Gastrocnemius medialis (tissue), 4 donors: ENCODE data around the gene OIT3.

ENCODE experiments used
- POLR2A ChIP-seq, 2 donors: fragments of 450-650 bp; IDR thresholded peaks; one replicate each; pipeline ENCODE4 v1.6.1; 2017; ENCODE audit warnings: antibody characterized with exemption in 2 of 2, mild to moderate bottlenecking in 2 of 2, moderate library complexity in 2 of 2
- TF ChIP-seq, protein P1 (sequence below), 5 experiments: fragments of 450-650 bp in 3 of 5; fragments of 200-600 bp in 2 of 5; sonication (generic) in 2 of 5; IDR thresholded peaks in 4 of 5; conservative IDR thresholded peaks in 1 of 5; 1 replicate in 4 of 5; 2 replicates in 1 of 5; pipeline ENCODE4 v1.5.1; 2016 to 2019; ENCODE audit warnings: antibody characterized with exemption in 5 of 5, mild to moderate bottlenecking in 3 of 5, moderate library complexity in 3 of 5

DNA sequence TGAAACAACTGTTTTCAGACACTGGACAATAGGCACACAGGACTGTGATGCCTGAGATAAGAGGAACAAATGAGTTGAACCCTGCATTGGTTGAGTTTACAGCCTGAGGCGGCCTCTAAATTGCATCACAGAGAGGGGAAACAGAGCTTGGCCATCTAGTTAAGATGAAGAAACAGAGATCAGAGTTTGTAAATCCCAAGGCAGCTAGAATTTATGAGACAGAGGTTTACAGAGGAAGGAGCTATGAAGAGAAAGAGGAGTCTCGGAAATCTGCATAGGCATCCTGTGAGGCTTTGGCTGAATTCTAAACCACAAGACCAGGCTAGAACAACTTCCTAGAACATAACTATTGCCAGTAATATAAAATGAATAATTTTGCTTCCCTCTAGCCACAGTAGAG, 41.0 kb upstream of the OIT3 start:
- TF ChIP-seq, protein P1, sequence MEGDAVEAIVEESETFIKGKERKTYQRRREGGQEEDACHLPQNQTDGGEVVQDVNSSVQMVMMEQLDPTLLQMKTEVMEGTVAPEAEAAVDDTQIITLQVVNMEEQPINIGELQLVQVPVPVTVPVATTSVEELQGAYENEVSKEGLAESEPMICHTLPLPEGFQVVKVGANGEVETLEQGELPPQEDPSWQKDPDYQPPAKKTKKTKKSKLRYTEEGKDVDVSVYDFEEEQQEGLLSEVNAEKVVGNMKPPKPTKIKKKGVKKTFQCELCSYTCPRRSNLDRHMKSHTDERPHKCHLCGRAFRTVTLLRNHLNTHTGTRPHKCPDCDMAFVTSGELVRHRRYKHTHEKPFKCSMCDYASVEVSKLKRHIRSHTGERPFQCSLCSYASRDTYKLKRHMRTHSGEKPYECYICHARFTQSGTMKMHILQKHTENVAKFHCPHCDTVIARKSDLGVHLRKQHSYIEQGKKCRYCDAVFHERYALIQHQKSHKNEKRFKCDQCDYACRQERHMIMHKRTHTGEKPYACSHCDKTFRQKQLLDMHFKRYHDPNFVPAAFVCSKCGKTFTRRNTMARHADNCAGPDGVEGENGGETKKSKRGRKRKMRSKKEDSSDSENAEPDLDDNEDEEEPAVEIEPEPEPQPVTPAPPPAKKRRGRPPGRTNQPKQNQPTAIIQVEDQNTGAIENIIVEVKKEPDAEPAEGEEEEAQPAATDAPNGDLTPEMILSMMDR (IDR thresholded peaks at IDR 0.05 in 4 of 5, conservative IDR thresholded peaks at IDR 0.05 in 1 of 5), result no peak
- no peak for TF ChIP-seq POLR2A (IDR thresholded peaks at IDR 0.05)
